ENCODE data around the gene CORO6.

DNA sequence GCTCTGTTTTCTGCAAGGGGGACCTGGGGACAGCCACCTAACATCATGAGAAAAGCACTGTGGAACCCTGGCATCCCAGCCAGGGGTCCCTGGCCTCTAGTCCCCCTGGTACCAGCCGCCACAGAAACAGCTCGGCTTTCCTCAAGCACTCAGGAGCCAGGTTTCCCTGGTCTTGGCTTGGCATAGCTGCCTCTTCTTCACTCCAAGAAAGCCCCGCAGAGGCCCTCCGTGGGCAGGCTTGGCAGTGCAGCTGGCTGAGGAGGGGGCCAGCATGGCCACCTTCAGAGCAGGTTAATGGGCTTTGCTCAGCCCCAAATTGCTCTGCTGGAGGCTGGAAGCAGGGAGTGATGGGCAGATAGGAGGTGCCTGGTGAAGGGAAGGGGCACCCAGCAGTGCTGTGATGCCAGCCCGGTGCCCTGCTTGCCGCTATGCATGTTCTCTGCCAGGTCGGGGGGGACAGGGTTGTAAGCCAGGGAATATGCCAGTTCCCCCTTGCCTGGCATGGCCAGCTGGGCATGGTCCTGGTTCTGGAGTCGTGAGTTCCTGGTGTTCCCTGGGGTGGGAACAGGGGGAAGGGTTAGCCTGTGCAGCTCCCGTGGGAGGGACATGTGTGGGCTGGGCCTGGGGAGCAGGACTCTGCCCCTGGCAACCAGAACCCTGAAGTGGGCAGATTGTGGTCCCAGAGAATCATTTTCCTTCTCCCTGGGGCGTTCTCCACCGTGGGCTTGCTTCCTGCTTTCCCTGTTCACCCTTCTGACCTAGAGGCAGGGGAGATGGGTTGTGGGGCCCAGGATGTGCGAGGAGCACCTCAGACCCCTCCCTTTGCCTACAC is 26.6 kb downstream of the CORO6 start:
- no peak for TF ChIP-seq CTCF (conservative IDR thresholded peaks at IDR 0.05)
- TF ChIP-seq ZFX (IDR thresholded peaks at IDR 0.05) = no peak
